Activated T-cell treated with anti-CD3 and anti-CD28 coated beads, Interleukin-2, amount 50 U/mL, for 72 hours (primary cell): Measurements from ENCODE around the gene PTBP1. TPM values are rescaled to one million over a fixed set of nuclear protein-coding genes. Genes with fewer than 3 reads are reported as not detected.
"Not testable (repeated sequence)": the region's sequence is repeated elsewhere in the genome, so short reads cannot be mapped to it uniquely, and the experiment has no call there.

Experiments
- ATAC-seq, 2 donors: fragments of 150-1000 bp; cut with Tn5 transposase; replicated peaks in 1 of 2; 2 replicates each; pipeline ENCODE4 v1.10.0; 2021; ENCODE audit warnings: moderate library complexity in 2 of 2, mild to moderate bottlenecking in 1 of 2
- DNase-seq, 2 donors: peaks; one replicate each; pipeline ENCODE4 v3.0.0; 2021 to 2022; ENCODE audit warnings: mixed read lengths in 1 of 2
- H3K27ac Mint-ChIP-seq: one replicate; pipeline ENCODE4 v1.8.0; 2022; ENCODE audit warnings: mild to moderate bottlenecking, moderate library complexity, mixed read lengths
- H3K27me3 Mint-ChIP-seq: one replicate; pipeline ENCODE4 v1.8.0; 2022; ENCODE audit warnings: low read depth, mixed read lengths
- H3K36me3 Mint-ChIP-seq, 2 donors: one replicate each; pipeline ENCODE4 v1.8.0; 2022; ENCODE audit warnings: mixed read lengths in 2 of 2, mild to moderate bottlenecking in 1 of 2; ENCODE audit not compliant: insufficient read depth in 2 of 2
- H3K4me1 Mint-ChIP-seq: one replicate; pipeline ENCODE4 v1.8.0; 2022; ENCODE audit warnings: low read depth, mixed read lengths
- H3K4me3 Mint-ChIP-seq, 2 donors: one replicate each; pipeline ENCODE4 v1.8.0; 2022; ENCODE audit warnings: mild to moderate bottlenecking in 2 of 2, mixed read lengths in 2 of 2, moderate library complexity in 2 of 2
- H3K9me3 Mint-ChIP-seq, 2 donors: one replicate each; pipeline ENCODE4 v1.8.0; 2022; ENCODE audit warnings: mixed read lengths in 2 of 2
- total RNA-seq, 2 donors: library from RNA; stranded (reverse); gene quantifications; one replicate each; pipeline ENCODE4 v1.2.3, GENCODE V29; 2022

The PTBP1 gene
- total RNA-seq, 2 donors from 2014 or later = 515 to 611 TPM

GRCh38 chr19:813219-814151 is 16.2 kb downstream of the PTBP1 start:
- DNase-seq = no peak
- no peaks in the 10 kb centered on the region for H3K27me3 Mint-ChIP-seq
- no peak overlapping the region for H3K27ac Mint-ChIP-seq
- H3K4me1 Mint-ChIP-seq = no peaks in the 10 kb centered on the region
- H3K4me3 Mint-ChIP-seq = no peak overlapping the region
- peaks cover 8 to 10% of the 10 kb centered on the region in 2 donors for H3K9me3 Mint-ChIP-seq
- peaks cover 8 to 27% of the 10 kb centered on the region in 2 donors for H3K36me3 Mint-ChIP-seq
- peak in 1 of 2 donors; percentile 6 for ATAC-seq

DNA sequence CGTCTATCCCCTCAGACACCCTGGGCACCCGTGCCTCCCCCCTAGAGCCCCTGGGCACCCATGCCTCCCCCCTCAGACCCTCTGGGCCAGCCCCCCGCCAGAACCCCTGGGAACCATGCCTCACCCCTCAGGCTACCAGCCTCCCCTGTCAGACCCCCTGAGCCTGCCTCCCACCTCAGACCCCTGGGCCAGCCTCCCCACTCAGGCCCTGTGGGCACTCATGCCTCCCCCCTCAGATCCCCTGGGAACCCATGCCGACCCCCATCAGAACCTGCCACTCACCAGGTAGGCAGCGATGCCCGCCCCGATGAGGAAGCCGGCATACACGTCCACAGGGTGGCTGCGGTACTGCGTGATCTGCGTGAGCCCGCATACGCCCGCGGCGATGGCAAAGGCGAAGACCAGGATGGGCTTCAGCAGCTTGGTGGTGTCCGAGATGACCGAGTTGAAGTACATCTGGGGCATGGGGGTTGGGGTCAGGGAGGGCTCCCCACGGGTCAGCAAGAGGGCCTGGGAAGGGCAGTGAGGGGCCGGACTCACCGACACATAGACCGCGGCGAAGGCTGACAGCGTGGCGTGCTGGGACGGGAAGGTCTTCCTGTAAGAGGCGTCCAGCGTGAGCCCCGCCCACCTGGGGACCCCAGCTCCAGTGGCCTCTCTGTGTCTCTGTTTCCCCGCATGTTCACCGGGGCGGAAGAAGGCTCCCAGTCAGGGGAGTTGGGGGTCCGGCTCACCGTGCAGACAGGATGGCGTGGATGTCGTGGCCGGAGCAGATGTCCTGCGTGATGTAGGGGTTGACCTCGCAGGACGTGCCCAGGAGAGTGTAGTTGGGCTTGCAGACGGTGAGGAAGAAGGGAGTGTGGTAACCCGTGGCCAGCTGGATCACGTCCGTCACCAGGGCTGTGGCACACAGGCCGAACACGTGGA is 17.2 kb downstream of the PTBP1 start:
- no peaks in the 10 kb centered on the region for H3K4me1 Mint-ChIP-seq
- H3K4me3 Mint-ChIP-seq = no peak overlapping the region
- H3K36me3 Mint-ChIP-seq = peaks cover 8 to 25% of the 10 kb centered on the region in 2 donors
- no peaks in the 10 kb centered on the region for H3K27me3 Mint-ChIP-seq
- DNase-seq (no peak), ATAC-seq (peak in 1 of 2 donors; percentile 5)
- H3K9me3 Mint-ChIP-seq = peaks cover 8 to 10% of the 10 kb centered on the region in 2 donors
- no peak overlapping the region for H3K27ac Mint-ChIP-seq

GRCh38 chr19:815079-815774 is 18.0 kb downstream of the PTBP1 start:
- Mint-ChIP-seq H3K9me3 (peaks cover 8 to 10% of the 10 kb centered on the region in 2 donors), H3K4me1 (no peaks in the 10 kb centered on the region)

DNA sequence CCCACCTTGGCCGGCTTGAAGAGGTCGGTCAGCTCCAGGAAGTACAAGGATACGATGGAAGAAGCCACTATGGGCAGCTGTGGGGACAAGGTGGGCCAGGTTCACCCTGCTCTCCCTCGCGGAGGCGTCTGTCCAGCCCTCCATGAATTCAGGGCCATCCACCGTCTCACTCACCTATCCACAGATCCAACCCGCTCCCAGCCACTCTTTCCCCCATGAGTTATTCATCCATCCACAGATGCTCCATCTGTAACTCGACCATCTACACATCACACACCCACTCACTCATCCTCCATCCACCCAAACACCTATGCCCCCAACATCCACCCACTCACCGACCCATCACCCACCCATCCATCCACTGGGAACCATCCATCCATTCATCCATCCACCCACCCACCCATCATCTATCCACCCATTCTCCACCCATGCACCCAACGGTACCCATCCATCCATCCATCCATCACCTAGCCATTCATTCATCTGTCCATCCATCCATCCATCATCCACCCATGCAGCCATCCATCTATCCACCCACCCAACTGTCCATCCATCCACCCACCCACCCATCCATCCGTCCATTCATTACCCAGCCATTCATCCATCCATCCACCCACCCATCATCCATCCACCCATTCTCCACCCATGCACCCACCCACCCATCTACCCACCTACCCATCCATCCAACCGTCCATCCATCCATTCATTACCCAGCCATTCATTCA is 18.7 kb downstream of the PTBP1 start:
- peaks cover 8 to 17% of the 10 kb centered on the region in 2 donors for H3K36me3 Mint-ChIP-seq
- H3K4me1 Mint-ChIP-seq = no peaks in the 10 kb centered on the region
- peak in 1 of 2 donors; percentile 6 for ATAC-seq
- no peak overlapping the region for H3K4me3 Mint-ChIP-seq
- H3K27ac Mint-ChIP-seq = peak overlapping the region; percentile 3
- peaks cover 8 to 10% of the 10 kb centered on the region in 2 donors for H3K9me3 Mint-ChIP-seq
- DNase-seq = no peak
- H3K27me3 Mint-ChIP-seq = no peaks in the 10 kb centered on the region

More at GRCh38 chr19:815079-815774, 18.0 kb downstream of the PTBP1 start:
- ATAC-seq (peak; percentile 1 to 10), DNase-seq (no peak)
- Mint-ChIP-seq H3K4me3 (no peak overlapping the region), H3K36me3 (peaks cover 8 to 21% of the 10 kb centered on the region in 2 donors), H3K27ac (no peak overlapping the region), H3K27me3 (no peaks in the 10 kb centered on the region)

DNA sequence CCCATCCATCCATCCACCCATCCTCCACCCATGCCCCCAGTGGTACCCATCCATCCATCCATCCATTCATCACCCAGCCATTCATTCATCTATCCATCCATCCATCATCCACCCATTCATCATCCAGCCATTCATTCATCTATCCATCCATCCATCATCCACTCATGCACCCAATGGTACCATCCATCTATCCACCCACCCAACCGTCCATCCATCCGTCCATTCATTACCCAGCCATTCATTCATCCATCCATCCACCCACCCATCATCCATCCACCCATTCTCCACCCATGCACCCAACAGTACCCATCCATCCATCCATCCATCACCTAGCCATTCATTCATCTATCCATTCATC is 19.2 kb downstream of the PTBP1 start:
- peaks cover 8 to 10% of the 10 kb centered on the region in 2 donors for H3K9me3 Mint-ChIP-seq
- no peaks in the 10 kb centered on the region for H3K27me3 Mint-ChIP-seq
- DNase-seq (no peak), ATAC-seq (no peak)
- H3K36me3 Mint-ChIP-seq = peaks cover 8 to 15% of the 10 kb centered on the region in 2 donors
- H3K4me1 Mint-ChIP-seq = no peaks in the 10 kb centered on the region
- peak overlapping the region; percentile 6 for H3K27ac Mint-ChIP-seq
- no peak overlapping the region for H3K4me3 Mint-ChIP-seq

DNA sequence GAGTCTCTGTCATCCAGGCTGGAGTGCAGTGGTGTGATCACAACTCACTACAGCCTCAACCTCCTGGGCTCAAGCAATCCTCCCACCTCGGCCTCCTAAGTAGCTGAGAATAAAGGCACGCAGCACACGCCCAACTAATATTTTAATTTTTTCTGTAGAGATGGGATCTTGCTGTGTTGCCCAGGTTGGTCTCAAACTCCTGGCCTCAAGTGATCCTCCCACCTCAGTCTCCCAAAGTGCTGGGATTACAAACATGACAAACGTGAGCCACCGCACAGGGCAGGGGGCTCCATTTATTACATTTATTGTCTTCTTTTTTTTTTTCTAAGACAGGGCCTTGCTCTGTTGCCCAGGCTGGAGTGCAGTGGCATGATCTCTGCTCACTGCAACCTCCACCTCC is 23.0 kb downstream of the PTBP1 start:
- Mint-ChIP-seq H3K27ac (peak overlapping the region; percentile 60), H3K27me3 (peaks cover 16% of the 10 kb centered on the region)
- DNase-seq, H3K9me3 Mint-ChIP-seq, ATAC-seq, H3K4me3 Mint-ChIP-seq, H3K36me3 Mint-ChIP-seq, H3K4me1 Mint-ChIP-seq: not testable (repeated sequence)

GRCh38 chr19:821231-821824 is 24.1 kb downstream of the PTBP1 start:
- Mint-ChIP-seq H3K27ac (no peak overlapping the region), H3K9me3 (peaks cover 4 to 5% of the 10 kb centered on the region in 2 donors), H3K4me1 (no peaks in the 10 kb centered on the region), H3K4me3 (no peak overlapping the region), H3K27me3 (peaks cover 16% of the 10 kb centered on the region), H3K36me3 (peaks cover 2 to 4% of the 10 kb centered on the region in 2 donors)
- ATAC-seq (no peak), DNase-seq (no peak)

DNA sequence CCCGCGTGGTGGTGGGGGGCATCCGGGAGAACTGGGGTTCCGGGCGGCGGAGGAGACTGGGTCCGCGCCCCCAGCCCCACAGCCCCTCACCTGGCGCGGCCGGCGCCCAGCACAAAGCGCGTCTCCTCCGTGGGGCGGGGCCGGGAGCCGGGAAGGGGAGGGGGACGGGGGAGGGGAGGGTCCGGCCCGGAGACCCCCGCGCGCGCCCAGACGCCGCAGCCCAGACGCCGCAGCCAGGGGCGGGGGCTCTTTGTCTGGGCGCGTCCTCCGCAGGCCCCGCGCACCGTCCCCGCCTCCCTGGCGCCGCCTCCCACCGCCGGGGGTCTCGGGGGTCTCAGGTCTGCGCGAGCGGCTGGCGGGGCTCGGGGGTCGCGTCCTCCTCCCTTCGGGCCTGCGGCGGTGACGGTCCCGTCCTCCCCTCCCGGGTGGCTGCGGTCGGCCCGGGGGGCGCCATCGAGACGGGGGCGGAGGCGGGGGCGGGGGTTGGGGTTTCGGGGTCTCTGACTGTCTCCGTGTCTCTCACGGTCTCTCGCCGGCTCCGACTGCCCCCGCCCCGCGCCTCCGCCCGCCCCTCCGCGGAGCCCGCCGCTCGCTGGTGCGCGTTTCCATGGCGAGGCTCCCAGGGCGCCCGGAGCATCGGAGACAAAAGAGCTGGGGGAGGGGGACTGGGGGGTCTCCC is 24.7 kb downstream of the PTBP1 start, which contains the start of gene PLPPR3:
Gene PLPPR3, minus strand, starts transcription at position 131 of the 679 bp plus-strand sequence. CDS start 396 bp downstream, outside the sequence.
- H3K36me3 Mint-ChIP-seq = no peaks in the 10 kb centered on the region
- DNase-seq (no peak), ATAC-seq (no peak)
- H3K9me3 Mint-ChIP-seq = peaks cover 0 to under 1% of the 10 kb centered on the region in 2 donors
- no peak within 1 kb of the TSS for H3K27ac Mint-ChIP-seq
- peaks cover 16% of the 10 kb centered on the region for H3K27me3 Mint-ChIP-seq
- H3K4me1 Mint-ChIP-seq = no peaks in the 10 kb centered on the region
- no peak within 1 kb of the TSS for H3K4me3 Mint-ChIP-seq

DNA sequence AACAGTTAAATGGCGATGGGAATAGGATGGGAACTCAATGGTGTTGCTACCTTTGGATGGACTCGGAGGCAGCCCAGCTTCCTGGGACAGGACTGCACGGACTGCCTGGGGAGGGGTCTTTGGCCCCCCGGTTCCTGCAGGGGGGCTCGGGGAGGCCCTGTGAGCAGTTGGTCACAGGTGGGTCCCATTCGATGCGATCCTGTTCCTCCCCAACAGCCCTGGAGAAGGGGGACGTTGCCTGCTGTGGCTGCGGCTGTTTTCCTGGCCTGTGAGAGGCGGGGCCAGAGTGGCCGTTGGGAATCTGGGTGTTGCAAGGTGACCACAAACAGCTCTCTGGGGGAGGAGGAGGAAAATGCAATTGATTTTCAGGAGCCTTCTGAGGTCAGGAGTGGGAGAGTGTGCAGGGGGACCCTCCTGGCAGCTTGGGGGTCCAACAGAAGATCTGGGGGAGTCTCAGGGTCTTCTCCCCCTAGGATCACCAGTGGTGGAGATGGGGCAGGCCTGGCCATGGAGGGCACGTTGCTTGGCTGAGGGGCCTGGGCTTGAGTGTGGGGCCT is 26.4 kb downstream of the PTBP1 start:
- no peak for DNase-seq
- no peaks in the 10 kb centered on the region for H3K9me3 Mint-ChIP-seq
- H3K27me3 Mint-ChIP-seq = peaks cover 16% of the 10 kb centered on the region

DNA sequence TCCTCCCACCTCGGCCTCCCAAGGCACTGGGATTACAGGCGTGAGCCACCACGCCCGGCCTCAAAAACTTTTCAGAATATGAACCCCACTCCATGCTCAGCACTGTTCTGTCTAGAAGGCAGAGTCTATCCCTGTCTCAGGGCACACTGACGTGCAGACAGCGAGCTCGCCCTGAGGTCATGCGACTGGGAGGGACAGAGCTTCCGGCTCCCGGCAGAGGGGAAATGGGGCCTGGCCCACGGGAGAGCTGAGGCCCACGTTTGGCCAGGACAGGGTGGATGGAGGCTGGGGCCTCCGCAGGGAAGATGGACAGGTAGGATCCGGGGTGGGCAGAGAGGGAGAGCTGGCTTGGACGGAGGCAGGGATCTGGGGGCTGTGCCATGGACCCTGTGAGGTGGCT is 27.6 kb downstream of the PTBP1 start:
- DNase-seq (no peak), ATAC-seq (peak in 1 of 2 donors; percentile 16)
- Mint-ChIP-seq H3K4me1 (no peaks in the 10 kb centered on the region), H3K36me3 (no peaks in the 10 kb centered on the region), H3K9me3 (no peaks in the 10 kb centered on the region), H3K4me3 (no peak overlapping the region), H3K27ac (no peak overlapping the region), H3K27me3 (peaks cover 16% of the 10 kb centered on the region)

More for the DNA sequence above, 26.4 kb downstream of the PTBP1 start:
- ATAC-seq = no peak
- no peak overlapping the region for H3K4me3 Mint-ChIP-seq
- no peaks in the 10 kb centered on the region for H3K4me1 Mint-ChIP-seq
- no peaks in the 10 kb centered on the region for H3K36me3 Mint-ChIP-seq
- no peak overlapping the region for H3K27ac Mint-ChIP-seq
